ENCODE data around the gene CIPC.

Gene CIPC

DNA sequence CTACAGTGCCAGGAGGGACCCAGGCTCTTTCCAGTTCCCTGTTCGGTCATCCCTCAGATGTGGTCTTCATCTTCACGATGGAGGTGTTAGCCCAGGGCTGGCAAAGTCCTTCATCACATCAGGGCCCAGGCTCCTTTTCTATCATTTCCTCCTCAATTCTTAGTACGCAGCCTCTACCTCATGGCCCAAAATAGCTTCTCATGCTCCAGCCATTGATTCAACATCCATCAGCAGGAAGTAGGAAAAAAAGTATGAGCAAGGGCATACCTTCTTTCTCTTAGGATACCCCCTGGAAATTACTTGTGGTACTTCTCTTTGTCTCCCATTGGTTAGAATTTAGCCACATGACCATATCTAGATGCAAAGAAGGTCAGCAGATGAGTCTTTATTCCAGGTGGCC is 55.7 kb downstream of the CIPC start:
- no peaks in the 10 kb centered on the region for H3K9me3 Mint-ChIP-seq
- H3K36me3 Mint-ChIP-seq, result no peaks in the 10 kb centered on the region
- ATAC-seq (ENCODE audit: low read depth) (no peak), DNase-seq (ENCODE audit: low spot score in 2 of 2) (no peak)
- no peak overlapping the region for H3K27ac Mint-ChIP-seq
- no peak overlapping the region for H3K4me3 Mint-ChIP-seq
- peaks cover 5% of the 10 kb centered on the region for H3K4me1 Mint-ChIP-seq
- H3K27me3 Mint-ChIP-seq, result peaks cover 30% of the 10 kb centered on the region

DNA sequence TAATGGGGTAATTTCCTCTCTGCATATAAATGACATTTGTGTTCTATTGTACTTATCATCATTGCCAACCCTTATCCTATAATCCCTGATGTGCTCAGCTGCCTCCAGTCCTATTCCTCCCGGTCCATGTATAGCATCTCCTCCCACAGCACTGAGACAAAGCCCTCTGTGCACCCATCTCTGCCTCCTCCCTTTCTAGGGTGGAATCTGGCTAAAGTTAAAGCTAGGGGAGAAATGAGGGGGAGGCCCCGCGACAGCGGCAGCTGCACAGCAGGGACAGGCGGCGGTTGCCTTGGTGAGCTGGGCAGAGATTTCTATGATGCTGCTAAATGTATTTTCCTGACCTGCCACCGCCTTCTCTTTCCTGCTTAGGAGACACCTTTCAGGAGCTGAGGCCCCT is 56.4 kb downstream of the CIPC start:
- Mint-ChIP-seq H3K4me1 (peaks cover 5% of the 10 kb centered on the region), H3K4me3 (no peak overlapping the region), H3K27ac (no peak overlapping the region), H3K27me3 (peaks cover 32% of the 10 kb centered on the region), H3K9me3 (no peaks in the 10 kb centered on the region), H3K36me3 (no peaks in the 10 kb centered on the region)
- DNase-seq (ENCODE audit: low spot score in 2 of 2) (no peak), ATAC-seq (ENCODE audit: low read depth) (no peak)

DNA sequence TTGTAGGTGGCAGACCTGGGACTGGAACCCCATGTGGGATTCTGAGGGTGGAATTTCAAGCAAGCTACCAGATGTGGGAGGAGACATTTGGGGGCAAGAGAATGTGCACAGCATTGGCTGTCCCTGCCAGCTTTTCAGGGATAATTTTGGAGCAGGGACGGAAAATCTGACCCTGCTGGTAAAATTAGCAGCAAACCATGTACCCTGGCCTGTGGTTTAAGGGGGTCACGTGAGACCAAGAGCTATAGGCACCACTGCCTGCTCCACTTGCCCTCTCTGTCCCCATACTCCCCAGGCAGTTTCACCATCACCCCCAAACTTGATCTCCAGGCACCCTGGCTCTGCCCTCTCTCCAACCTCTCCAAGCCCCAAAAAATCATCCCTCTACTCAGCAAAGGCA is 57.0 kb downstream of the CIPC start:
- Mint-ChIP-seq H3K4me1 (peaks cover 5% of the 10 kb centered on the region), H3K4me3 (no peak overlapping the region), H3K27me3 (peaks cover 32% of the 10 kb centered on the region), H3K36me3 (no peaks in the 10 kb centered on the region), H3K9me3 (no peaks in the 10 kb centered on the region), H3K27ac (no peak overlapping the region)
- no peak for ATAC-seq (ENCODE audit: low read depth)
- DNase-seq (ENCODE audit: low spot score in 2 of 2), result no peak

DNA sequence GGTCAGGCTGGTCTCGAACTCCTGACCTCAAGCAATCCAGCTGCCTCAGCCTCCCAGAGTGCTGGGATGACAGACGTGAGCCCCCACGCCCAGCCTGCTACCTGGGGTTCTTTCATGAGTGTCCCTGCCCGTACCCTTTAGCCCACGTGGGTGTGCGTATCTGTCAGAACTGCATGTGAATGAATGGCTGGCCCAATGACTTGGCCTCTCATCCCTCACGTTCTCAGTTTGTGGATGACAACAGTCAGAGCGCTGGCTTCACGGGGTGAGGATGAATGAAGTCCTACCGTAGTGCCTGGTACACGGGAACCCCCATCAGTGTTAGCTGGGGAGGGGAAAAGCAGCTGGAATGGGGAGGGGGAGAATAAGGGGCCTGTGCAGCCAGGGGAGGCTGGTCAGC is 59.7 kb downstream of the CIPC start:
- Mint-ChIP-seq H3K4me3 (no peak overlapping the region), H3K4me1 (no peaks in the 10 kb centered on the region), H3K36me3 (no peaks in the 10 kb centered on the region), H3K27ac (no peak overlapping the region), H3K27me3 (peaks cover 33% of the 10 kb centered on the region), H3K9me3 (no peaks in the 10 kb centered on the region)
- ATAC-seq (ENCODE audit: low read depth) (no peak), DNase-seq (ENCODE audit: low spot score in 2 of 2) (no peak)

DNA sequence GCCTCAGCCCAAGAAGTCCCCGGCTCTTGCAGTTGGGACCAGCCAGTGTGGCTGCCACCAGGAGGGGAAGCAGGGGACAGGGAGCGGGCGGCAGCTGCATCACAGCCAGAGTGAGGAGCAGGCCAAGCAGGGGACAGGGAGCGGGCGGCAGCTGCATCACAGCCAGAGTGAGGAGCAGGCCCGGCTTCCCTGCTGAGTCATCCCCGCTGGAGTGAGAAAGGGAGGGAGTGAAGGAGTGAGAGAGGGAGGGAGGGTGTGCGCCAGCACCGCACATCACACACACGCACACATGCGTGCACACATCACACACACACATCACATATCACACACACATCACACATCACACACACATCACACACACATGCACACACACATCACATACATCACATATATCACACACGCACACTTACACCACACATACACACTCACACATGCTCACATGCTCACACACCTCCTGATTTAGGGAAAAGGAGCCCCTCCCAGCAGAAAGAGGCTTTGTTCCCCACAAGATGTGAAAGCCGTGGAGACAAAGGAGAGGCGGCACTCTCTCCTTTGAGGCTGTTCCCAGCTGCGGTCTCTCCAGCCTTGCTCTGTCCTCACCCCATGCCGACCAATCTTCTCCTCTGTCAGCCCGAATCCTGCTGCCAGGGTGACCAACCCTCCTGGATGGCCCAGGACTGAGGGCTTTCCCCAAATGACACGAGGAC is 60.3 kb downstream of the CIPC start:
- Mint-ChIP-seq H3K27me3 (peaks cover 29% of the 10 kb centered on the region), H3K9me3 (no peaks in the 10 kb centered on the region), H3K4me1 (no peaks in the 10 kb centered on the region), H3K36me3 (no peaks in the 10 kb centered on the region), H3K4me3 (no peak overlapping the region), H3K27ac (no peak overlapping the region)
- ATAC-seq (ENCODE audit: low read depth) (no peak), DNase-seq (ENCODE audit: low spot score in 2 of 2) (no peak)

DNA sequence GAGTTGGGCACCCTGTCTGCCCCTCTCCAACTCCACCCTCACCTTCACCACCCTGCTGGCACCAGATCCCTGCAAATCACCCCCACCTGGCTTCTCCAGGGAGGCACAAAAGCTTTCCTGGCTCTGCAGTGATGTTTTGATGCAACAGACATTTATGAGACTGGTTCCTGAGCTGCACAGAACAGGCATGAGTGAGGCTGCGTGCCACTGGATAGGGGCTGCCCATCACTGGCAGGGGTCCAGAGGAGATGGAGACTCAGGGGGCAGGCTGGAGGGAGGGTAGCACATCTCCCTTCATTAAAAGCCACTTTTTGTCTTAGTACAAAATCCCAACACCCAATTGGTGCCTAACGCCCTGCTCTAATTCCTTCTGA is 60.8 kb downstream of the CIPC start:
- H3K9me3 Mint-ChIP-seq, result no peaks in the 10 kb centered on the region
- no peak overlapping the region for H3K27ac Mint-ChIP-seq
- H3K36me3 Mint-ChIP-seq, result no peaks in the 10 kb centered on the region
- peaks cover 28% of the 10 kb centered on the region for H3K27me3 Mint-ChIP-seq
- no peaks in the 10 kb centered on the region for H3K4me1 Mint-ChIP-seq
- H3K4me3 Mint-ChIP-seq, result no peak overlapping the region
- DNase-seq (ENCODE audit: low spot score in 2 of 2) (no peak), ATAC-seq (ENCODE audit: low read depth) (no peak)

DNA sequence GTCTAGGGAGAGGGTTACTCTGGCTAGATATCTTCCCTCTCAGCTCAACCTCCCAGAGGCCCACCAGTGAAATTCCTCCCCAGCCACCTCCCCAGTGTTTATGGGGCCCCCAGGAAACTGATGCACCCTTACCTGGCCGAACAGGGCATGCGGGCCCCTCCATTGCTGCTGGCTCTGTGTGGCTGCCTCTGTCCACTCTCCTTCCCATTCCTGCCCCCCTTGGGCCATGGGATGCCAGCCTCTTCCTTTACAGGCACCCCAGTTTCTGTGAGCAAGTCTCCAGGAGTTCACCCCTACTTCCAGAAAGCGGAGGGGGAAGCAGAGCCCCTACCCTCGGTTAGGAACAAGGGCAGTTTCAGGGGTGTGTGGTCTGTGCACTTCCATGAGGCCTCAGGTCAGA is 63.0 kb downstream of the CIPC start:
- Mint-ChIP-seq H3K27ac (no peak overlapping the region), H3K4me3 (no peak overlapping the region)
- no peak for ATAC-seq (ENCODE audit: low read depth)

More for the DNA sequence above, 63.0 kb downstream of the CIPC start:
- Mint-ChIP-seq H3K27me3 (peaks cover 19% of the 10 kb centered on the region), H3K4me1 (no peaks in the 10 kb centered on the region), H3K9me3 (no peaks in the 10 kb centered on the region), H3K36me3 (no peaks in the 10 kb centered on the region)
- DNase-seq (ENCODE audit: low spot score in 2 of 2), result no peak
